Thymus (tissue), 11 donors: ENCODE data around the gene KRT82. TPM values are rescaled to one million over a fixed set of nuclear protein-coding genes. Genes with fewer than 3 reads are reported as not detected.

Experiments
- DNase-seq, 9 donors: peaks; one replicate each; pipeline ENCODE4 v3.0.0-alpha.2; 2013; ENCODE audit warnings: low spot score in 9 of 9, low read depth in 6 of 9, missing footprints in 1 of 9
- H3K27ac ChIP-seq, 2 donors: one replicate each; pipeline ENCODE4 v1.5.1; 2013; ENCODE audit warnings: control low read depth in 1 of 2, low read depth in 1 of 2, low read length in 1 of 2, mild to moderate bottlenecking in 1 of 2, moderate library complexity in 1 of 2
- H3K27me3 ChIP-seq, 2 donors: one replicate each; pipeline ENCODE4 v1.5.1; 2013; ENCODE audit warnings: low read length in 1 of 2; ENCODE audit not compliant: control insufficient read depth in 2 of 2, insufficient read depth in 1 of 2
- H3K36me3 ChIP-seq, 2 donors: one replicate each; pipeline ENCODE4 v1.5.1; 2013; ENCODE audit warnings: low read length in 1 of 2, mild to moderate bottlenecking in 1 of 2, moderate library complexity in 1 of 2; ENCODE audit not compliant: control insufficient read depth in 2 of 2, insufficient read depth in 2 of 2
- H3K4me1 ChIP-seq, 2 donors: one replicate each; pipeline ENCODE4 v1.5.1; 2013; ENCODE audit warnings: low read length in 2 of 2; ENCODE audit not compliant: control insufficient read depth in 2 of 2, insufficient read depth in 2 of 2
- H3K4me3 ChIP-seq, 2 donors: one replicate each; pipeline ENCODE4 v1.5.1; 2013; ENCODE audit warnings: low read length in 2 of 2, control low read depth in 1 of 2, mild to moderate bottlenecking in 1 of 2
- H3K9me3 ChIP-seq, 2 donors: one replicate each; pipeline ENCODE4 v1.5.1; 2013; ENCODE audit warnings: low read length in 1 of 2, mild to moderate bottlenecking in 1 of 2; ENCODE audit not compliant: control insufficient read depth in 2 of 2, insufficient read depth in 1 of 2
- WGBS: extraction: QIAGEN DNeasy Blood & Tissue Kit; methylation state at CpG from one replicate; pipeline ENCODE4 v1.1.7; 2013; 5-methylcytosine and 5-hydroxymethylcytosine counted together
- polyA plus RNA-seq: library from polyadenylated mRNA; stranded (reverse); fragments of 200-250 nt; gene quantifications from one replicate; pipeline ENCODE4 v1.2.3, GENCODE V29; 2013
- total RNA-seq: library from RNA; stranded (reverse); fragments of 120-200 nt; gene quantifications from one replicate; pipeline ENCODE4 v1.2.4, GENCODE V29; 2013
- donor health status: healthy.

Gene KRT82
- total and polyA plus RNA-seq, 2 donors = 0.05 to 0.34 TPM

GRCh38 chr12:52437508-52437907 lies 31.4 kb upstream of the KRT82 start:
- Histone ChIP-seq H3K27ac (no peak overlapping the region), H3K4me3 (no peak overlapping the region), H3K4me1 (no peaks in the 10 kb centered on the region), H3K27me3 (peaks cover 0 to 2% of the 10 kb centered on the region in 2 donors), H3K9me3 (no peaks in the 10 kb centered on the region), H3K36me3 (no peaks in the 10 kb centered on the region)
- DNase-seq = no peak
- WGBS = 82% methylated on average over 9 of the region's 9 CpGs

DNA sequence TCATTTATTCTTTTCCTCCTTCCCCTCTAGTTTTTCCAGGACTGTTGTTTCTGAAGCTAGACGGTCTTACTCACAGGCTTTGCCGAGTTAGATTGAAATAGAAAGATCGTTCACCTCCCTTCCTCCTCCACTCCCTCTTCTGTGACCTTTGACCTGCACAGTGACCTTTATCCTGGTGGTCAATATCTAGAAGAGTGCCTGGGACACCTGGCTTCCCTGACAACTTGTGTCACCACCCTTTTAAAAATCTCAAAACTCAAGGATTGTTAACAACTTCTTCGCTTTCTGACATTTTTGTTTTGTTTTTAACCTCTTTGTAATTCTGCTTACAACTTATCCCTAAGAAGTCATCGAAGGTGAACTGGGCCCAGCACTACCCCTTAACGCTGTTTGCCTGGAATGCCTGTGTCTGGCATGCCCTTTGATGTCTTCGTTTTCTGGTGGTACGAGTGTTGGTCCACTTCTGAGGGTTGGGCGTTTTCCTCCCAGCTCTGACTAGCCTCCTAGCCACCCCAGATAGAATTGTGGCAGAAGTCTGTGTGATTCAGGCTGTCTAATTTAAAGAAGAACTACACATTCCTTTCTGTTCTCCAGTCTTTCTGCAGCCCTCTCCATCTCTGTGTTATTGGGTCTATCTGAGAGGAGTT lies 30.8 kb upstream of the KRT82 start:
- DNase-seq = no peak
- Histone ChIP-seq H3K4me1 (no peaks in the 10 kb centered on the region), H3K9me3 (no peaks in the 10 kb centered on the region), H3K27me3 (peaks cover 0 to 2% of the 10 kb centered on the region in 2 donors), H3K4me3 (no peak overlapping the region), H3K27ac (no peak overlapping the region), H3K36me3 (no peaks in the 10 kb centered on the region)
- WGBS = 86% methylated on average over 9 of the region's 9 CpGs

- no peaks in the 10 kb centered on the region for H3K9me3 ChIP-seq
- H3K4me3 ChIP-seq = no peak overlapping the region
- H3K4me1 ChIP-seq = no peaks in the 10 kb centered on the region
- 71% methylated on average over 9 of the region's 9 CpGs for WGBS
- peaks cover 0 to 2% of the 10 kb centered on the region in 2 donors for H3K27me3 ChIP-seq
- no peaks in the 10 kb centered on the region for H3K36me3 ChIP-seq
- H3K27ac ChIP-seq = no peak overlapping the region
- DNase-seq = no peak
Measured at GRCh38 chr12:52436000-52436827, 30.1 kb upstream of the KRT82 start.

DNA sequence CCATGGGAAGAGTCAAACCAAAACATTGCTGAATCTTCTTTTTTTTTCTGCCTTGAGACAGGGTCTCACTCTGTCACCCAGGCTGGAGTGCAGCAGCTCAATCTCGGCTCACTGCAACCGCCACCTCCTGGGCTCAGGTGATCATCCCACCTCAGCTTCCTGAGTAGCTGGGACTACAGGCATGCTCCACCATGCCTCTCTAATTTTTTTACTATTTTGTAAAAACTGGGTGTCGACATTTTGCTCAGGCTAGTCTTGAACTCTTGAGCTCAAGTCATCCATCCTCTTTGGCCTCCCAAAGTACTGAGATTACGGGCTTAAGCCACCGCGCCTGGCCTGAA lies 29.5 kb upstream of the KRT82 start:
- Histone ChIP-seq H3K4me3 (no peak overlapping the region), H3K9me3 (no peaks in the 10 kb centered on the region), H3K27ac (no peak overlapping the region), H3K27me3 (peaks cover 0 to 2% of the 10 kb centered on the region in 2 donors), H3K36me3 (no peaks in the 10 kb centered on the region), H3K4me1 (no peaks in the 10 kb centered on the region)
- DNase-seq = no peak
- 92% methylated on average over 6 of the region's 6 CpGs for WGBS

DNA sequence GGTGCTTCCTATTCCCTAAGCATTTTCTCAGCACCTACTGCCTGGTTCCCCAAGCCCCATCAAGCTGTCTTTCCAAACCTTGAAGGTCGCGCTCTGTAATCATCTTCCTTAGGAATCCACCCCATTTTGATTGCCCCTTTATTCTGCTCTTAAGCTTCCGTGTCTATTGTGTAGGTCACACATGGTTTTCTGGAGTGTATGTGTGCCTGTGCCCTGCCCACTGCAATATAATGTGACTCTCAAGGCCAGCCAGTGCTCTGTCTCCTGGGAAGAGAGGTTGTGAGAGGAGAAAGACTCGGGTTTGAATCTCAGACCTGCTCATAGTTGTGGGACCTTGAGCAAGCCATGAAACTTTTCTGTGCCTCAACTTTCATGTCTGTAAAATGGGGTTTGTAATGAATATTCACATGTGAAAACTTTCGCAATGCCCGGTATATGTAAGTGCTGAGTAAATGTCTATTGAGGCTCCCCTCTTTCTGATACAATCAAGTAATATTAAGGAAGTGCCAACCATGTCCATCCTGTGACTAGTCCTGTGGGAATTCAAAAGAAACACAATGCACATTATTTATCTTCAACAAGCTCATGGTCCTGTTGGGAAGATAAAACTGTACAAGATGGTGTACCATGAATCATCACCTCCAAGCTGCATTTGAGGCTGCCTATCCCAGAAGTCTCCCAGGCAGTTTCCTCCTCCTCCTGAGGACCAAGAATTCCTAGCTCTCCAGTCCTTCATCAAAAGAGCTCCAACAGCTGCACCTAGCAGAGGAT lies 28.8 kb upstream of the KRT82 start:
- Histone ChIP-seq H3K27me3 (peaks cover 0 to 2% of the 10 kb centered on the region in 2 donors), H3K4me1 (no peaks in the 10 kb centered on the region), H3K9me3 (no peaks in the 10 kb centered on the region), H3K36me3 (no peaks in the 10 kb centered on the region), H3K4me3 (no peak overlapping the region), H3K27ac (no peak overlapping the region)
- WGBS = 96% methylated on average over 6 of the region's 6 CpGs
- no peak for DNase-seq

GRCh38 chr12:52434081-52434733 lies 28.1 kb upstream of the KRT82 start, which contains the start of gene KRT75:
Gene KRT75 (minus strand): TSS chr12:52434371. CDS start chr12:52434304, 67 bp downstream.
- H3K4me3 ChIP-seq = no peak within 1 kb of the TSS
- H3K36me3 ChIP-seq = no peaks in the 10 kb centered on the region
- no peak for DNase-seq
- 90% methylated on average over 20 of the region's 20 CpGs for WGBS
- no peaks in the 10 kb centered on the region for H3K4me1 ChIP-seq
- H3K27me3 ChIP-seq = peaks cover 0 to 2% of the 10 kb centered on the region in 2 donors
- no peaks in the 10 kb centered on the region for H3K9me3 ChIP-seq
- no peak within 1 kb of the TSS for H3K27ac ChIP-seq

DNA sequence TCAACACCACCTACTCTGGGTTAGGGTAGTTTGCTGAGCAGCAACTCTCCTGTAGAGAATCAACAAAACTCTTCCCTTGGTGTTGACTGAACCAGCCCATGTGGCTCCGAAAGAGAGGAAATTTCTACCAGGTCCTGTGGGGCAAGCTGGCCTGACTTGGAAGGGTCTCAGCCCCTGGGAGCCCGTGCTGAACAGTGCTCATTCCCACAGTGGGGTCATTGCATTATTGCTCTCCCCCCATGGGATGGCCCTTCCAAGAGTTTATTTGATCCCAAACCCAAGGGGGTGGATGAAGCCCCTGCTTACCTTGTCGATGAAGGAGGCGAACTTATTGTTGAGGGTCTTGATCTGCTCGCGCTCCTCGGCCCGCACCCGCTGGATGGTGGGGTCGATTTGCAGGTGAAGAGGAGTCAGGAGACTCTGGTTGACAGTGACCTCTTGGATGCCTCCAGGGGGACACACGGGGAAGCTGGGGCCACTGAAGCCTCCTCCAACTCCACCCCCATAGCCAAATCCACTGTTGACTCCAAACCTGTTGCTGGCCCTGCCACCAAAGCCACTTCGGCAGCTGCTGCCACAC lies 27.5 kb upstream of the KRT82 start:
- no peaks in the 10 kb centered on the region for H3K4me1 ChIP-seq
- DNase-seq = no peak
- peaks cover 0 to 2% of the 10 kb centered on the region in 2 donors for H3K27me3 ChIP-seq
- no peaks in the 10 kb centered on the region for H3K9me3 ChIP-seq
- H3K36me3 ChIP-seq = no peaks in the 10 kb centered on the region
- no peak overlapping the region for H3K27ac ChIP-seq
- WGBS = 96% methylated on average over 12 of the region's 12 CpGs
- H3K4me3 ChIP-seq = no peak overlapping the region

GRCh38 chr12:52432559-52433207 lies 26.5 kb upstream of the KRT82 start:
- Histone ChIP-seq H3K36me3 (no peaks in the 10 kb centered on the region), H3K4me1 (no peaks in the 10 kb centered on the region), H3K27me3 (peaks cover 0 to 4% of the 10 kb centered on the region in 2 donors), H3K27ac (no peak overlapping the region), H3K4me3 (no peak overlapping the region), H3K9me3 (no peaks in the 10 kb centered on the region)
- no peak for DNase-seq
- 93% methylated on average over 6 of the region's 6 CpGs for WGBS
